Neural cell (in vitro differentiated cells): ENCODE results near the gene COBLL1. TPM values are rescaled to one million over a fixed set of nuclear protein-coding genes. Genes with fewer than 3 reads are reported as not detected.

Experiments used
- H2AFZ ChIP-seq: fragments of 200-600, 300-800 bp; sonication (generic), shearing (Covaris generic); 2 replicates; pipeline ENCODE4 v1.6.0; 2014; ENCODE audit warnings: low read depth, mild to moderate bottlenecking, antibody characterized with exemption, low read length, moderate library complexity
- H3F3A ChIP-seq: fragments of 200-600 bp; shearing (Covaris generic); 2 replicates; pipeline ENCODE4 v1.6.1; 2016; ENCODE audit warnings: mild to moderate bottlenecking, moderate library complexity, mixed read lengths, antibody characterized with exemption, low read length; ENCODE audit not compliant: insufficient read depth, poor library complexity, severe bottlenecking
- H3K27ac ChIP-seq: fragments of 200-600, 300-800 bp; sonication (generic), shearing (Covaris generic); 2 replicates; pipeline ENCODE4 v1.5.1; 2014; ENCODE audit warnings: mild to moderate bottlenecking, low read length, moderate library complexity
- H3K27me3 ChIP-seq: fragments of 300-800, 200-600 bp; sonication (generic), shearing (Covaris generic); 2 replicates; pipeline ENCODE4 v1.6.0; 2014; ENCODE audit warnings: mild to moderate bottlenecking, low read depth, low read length, moderate library complexity; ENCODE audit not compliant: insufficient read depth
- H3K36me3 ChIP-seq: fragments of 300-800, 200-600 bp; sonication (generic), shearing (Covaris generic); 2 replicates; pipeline ENCODE4 v1.5.1; 2014; ENCODE audit warnings: mild to moderate bottlenecking, antibody characterized with exemption, low read length, moderate library complexity; ENCODE audit not compliant: insufficient read depth
- H3K4me2 ChIP-seq: fragments of 300-800, 200-600 bp; sonication (generic), shearing (Covaris generic); 2 replicates; pipeline ENCODE4 v1.6.0; 2014; ENCODE audit warnings: mild to moderate bottlenecking, low read length
- H3K4me3 ChIP-seq: fragments of 300-800, 200-600 bp; sonication (generic), shearing (Covaris generic); 2 replicates; pipeline ENCODE4 v1.5.1; 2014; ENCODE audit warnings: mild to moderate bottlenecking, low read length, moderate library complexity
- H3K79me2 ChIP-seq: fragments of 200-600 bp; shearing (Covaris generic); replicated peaks from 2 replicates; pipeline ENCODE4 v1.6.0; 2014; ENCODE audit warnings: mild to moderate bottlenecking, low read length, moderate library complexity; ENCODE audit not compliant: insufficient read depth
- H3K9ac ChIP-seq: fragments of 300-800, 200-600 bp; sonication (generic), shearing (Covaris generic); 2 replicates; pipeline ENCODE4 v1.6.1; 2016; ENCODE audit warnings: mild to moderate bottlenecking, low read length, mixed read lengths
- H3K9me2 ChIP-seq: fragments of 200-600 bp; shearing (Covaris generic); 2 replicates; pipeline ENCODE4 v1.6.1; 2016; ENCODE audit warnings: mild to moderate bottlenecking, low read length, mixed read lengths; ENCODE audit not compliant: insufficient read depth
- H3K9me3 ChIP-seq: fragments of 200-600, 300-800 bp; sonication (generic), shearing (Covaris generic); 2 replicates; pipeline ENCODE4 v1.6.1; 2016; ENCODE audit warnings: mild to moderate bottlenecking, mixed run types, low read length, moderate library complexity, mixed read lengths
- H4K20me1 ChIP-seq: fragments of 200-600 bp; shearing (Covaris generic); 2 replicates; pipeline ENCODE4 v1.6.1; 2016; ENCODE audit warnings: mild to moderate bottlenecking, mixed run types; ENCODE audit not compliant: insufficient read depth
- EP300 ChIP-seq: fragments of 450-650 bp; conservative IDR thresholded peaks from 2 replicates; pipeline ENCODE4 v1.6.1; 2014; ENCODE audit warnings: antibody characterized with exemption, mild to moderate bottlenecking, moderate library complexity; ENCODE audit not compliant: poor library complexity, severe bottlenecking
- EZH2 ChIP-seq: fragments of 200-600, 300-800 bp; shearing (Covaris generic), sonication (generic); IDR thresholded peaks from 2 replicates; pipeline ENCODE4 v1.6.1; 2014; ENCODE audit warnings: antibody characterized with exemption, low read length, borderline replicate concordance, mild to moderate bottlenecking; ENCODE audit not compliant: insufficient read depth, poor library complexity, severe bottlenecking
- MXI1 ChIP-seq: fragments of 450-650 bp; conservative IDR thresholded peaks from 2 replicates; pipeline ENCODE4 v1.6.1; 2014; ENCODE audit warnings: antibody characterized with exemption, mild to moderate bottlenecking; ENCODE audit not compliant: poor library complexity, severe bottlenecking
- POLR2AphosphoS5 ChIP-seq: IDR thresholded peaks from 2 replicates; pipeline ENCODE4 v1.6.1; 2012
- RAD21 ChIP-seq: fragments of 450-650 bp; conservative IDR thresholded peaks from 2 replicates; pipeline ENCODE4 v1.6.1; 2014; ENCODE audit warnings: antibody characterized with exemption, mild to moderate bottlenecking, moderate library complexity
- SMC3 ChIP-seq: fragments of 450-650 bp; conservative IDR thresholded peaks from 2 replicates; pipeline ENCODE4 v1.6.1; 2014; ENCODE audit warnings: antibody characterized with exemption, mild to moderate bottlenecking, moderate library complexity; ENCODE audit not compliant: poor library complexity
- TAF1 ChIP-seq: IDR thresholded peaks from 2 replicates; pipeline ENCODE4 v1.6.1; 2012; ENCODE audit warnings: low read depth
- polyA plus RNA-seq: library from polyadenylated mRNA; depleted of rRNA; stranded (reverse); fragments of >200 nt; gene quantifications from 2 replicates; pipeline ENCODE4 v1.2.3, GENCODE V29; 2014
- TF ChIP-seq, protein P1 (sequence below): fragments of 450-650 bp; IDR thresholded peaks from 2 replicates; pipeline ENCODE4 v1.5.1; 2014; ENCODE audit warnings: antibody characterized with exemption, mild to moderate bottlenecking, moderate library complexity; ENCODE audit not compliant: poor library complexity, severe bottlenecking
- TF ChIP-seq, protein P2 (sequence below): IDR thresholded peaks from 2 replicates; pipeline ENCODE4 v1.6.1; 2012; ENCODE audit warnings: borderline replicate concordance

The COBLL1 gene
- polyA plus RNA-seq, 1 donor from 2014 or later: 0.11 TPM

DNA sequence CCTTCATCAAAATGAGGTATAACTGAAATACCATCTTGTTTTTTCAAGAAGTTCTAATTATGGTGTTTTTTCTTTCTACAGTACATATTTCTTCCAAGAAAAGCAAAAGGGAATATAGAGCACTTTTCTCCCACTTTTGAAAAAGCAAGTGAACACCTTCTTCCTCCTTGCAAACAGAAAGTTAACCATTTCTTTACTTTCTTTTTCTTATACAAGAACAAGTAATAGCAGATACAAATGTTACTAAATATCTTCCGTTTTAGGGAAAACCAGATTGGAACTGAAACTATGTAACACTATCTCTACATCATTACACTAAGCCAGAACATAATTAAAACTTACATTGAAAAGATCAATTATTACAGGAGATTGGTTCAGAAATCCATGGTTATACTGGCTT is 44.0 kb downstream of the COBLL1 start:
- Histone ChIP-seq H3K9me2 (no peaks in the 10 kb centered on the region), H3K79me2 (no peaks in the 10 kb centered on the region), H3K9ac (no peak overlapping the region), H3K4me3 (no peak overlapping the region), H3K27me3 (no peaks in the 10 kb centered on the region), H3F3A (no peaks in the 10 kb centered on the region), H3K9me3 (no peaks in the 10 kb centered on the region), H3K27ac (no peak overlapping the region), H2AFZ (no peak overlapping the region), H3K4me2 (no peak overlapping the region), H3K36me3 (no peaks in the 10 kb centered on the region), H4K20me1 (no peaks in the 10 kb centered on the region)
- TF ChIP-seq EZH2: no peak
- TF ChIP-seq EP300: no peak
- TF ChIP-seq SMC3: no peak
- TF ChIP-seq, protein P1, sequence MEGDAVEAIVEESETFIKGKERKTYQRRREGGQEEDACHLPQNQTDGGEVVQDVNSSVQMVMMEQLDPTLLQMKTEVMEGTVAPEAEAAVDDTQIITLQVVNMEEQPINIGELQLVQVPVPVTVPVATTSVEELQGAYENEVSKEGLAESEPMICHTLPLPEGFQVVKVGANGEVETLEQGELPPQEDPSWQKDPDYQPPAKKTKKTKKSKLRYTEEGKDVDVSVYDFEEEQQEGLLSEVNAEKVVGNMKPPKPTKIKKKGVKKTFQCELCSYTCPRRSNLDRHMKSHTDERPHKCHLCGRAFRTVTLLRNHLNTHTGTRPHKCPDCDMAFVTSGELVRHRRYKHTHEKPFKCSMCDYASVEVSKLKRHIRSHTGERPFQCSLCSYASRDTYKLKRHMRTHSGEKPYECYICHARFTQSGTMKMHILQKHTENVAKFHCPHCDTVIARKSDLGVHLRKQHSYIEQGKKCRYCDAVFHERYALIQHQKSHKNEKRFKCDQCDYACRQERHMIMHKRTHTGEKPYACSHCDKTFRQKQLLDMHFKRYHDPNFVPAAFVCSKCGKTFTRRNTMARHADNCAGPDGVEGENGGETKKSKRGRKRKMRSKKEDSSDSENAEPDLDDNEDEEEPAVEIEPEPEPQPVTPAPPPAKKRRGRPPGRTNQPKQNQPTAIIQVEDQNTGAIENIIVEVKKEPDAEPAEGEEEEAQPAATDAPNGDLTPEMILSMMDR: no peak
- TF ChIP-seq, protein P2, sequence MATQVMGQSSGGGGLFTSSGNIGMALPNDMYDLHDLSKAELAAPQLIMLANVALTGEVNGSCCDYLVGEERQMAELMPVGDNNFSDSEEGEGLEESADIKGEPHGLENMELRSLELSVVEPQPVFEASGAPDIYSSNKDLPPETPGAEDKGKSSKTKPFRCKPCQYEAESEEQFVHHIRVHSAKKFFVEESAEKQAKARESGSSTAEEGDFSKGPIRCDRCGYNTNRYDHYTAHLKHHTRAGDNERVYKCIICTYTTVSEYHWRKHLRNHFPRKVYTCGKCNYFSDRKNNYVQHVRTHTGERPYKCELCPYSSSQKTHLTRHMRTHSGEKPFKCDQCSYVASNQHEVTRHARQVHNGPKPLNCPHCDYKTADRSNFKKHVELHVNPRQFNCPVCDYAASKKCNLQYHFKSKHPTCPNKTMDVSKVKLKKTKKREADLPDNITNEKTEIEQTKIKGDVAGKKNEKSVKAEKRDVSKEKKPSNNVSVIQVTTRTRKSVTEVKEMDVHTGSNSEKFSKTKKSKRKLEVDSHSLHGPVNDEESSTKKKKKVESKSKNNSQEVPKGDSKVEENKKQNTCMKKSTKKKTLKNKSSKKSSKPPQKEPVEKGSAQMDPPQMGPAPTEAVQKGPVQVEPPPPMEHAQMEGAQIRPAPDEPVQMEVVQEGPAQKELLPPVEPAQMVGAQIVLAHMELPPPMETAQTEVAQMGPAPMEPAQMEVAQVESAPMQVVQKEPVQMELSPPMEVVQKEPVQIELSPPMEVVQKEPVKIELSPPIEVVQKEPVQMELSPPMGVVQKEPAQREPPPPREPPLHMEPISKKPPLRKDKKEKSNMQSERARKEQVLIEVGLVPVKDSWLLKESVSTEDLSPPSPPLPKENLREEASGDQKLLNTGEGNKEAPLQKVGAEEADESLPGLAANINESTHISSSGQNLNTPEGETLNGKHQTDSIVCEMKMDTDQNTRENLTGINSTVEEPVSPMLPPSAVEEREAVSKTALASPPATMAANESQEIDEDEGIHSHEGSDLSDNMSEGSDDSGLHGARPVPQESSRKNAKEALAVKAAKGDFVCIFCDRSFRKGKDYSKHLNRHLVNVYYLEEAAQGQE: no peak
- TF ChIP-seq MXI1: no peak
- no peak for TF ChIP-seq RAD21
- no peak for TF ChIP-seq POLR2AphosphoS5
- TF ChIP-seq TAF1: no peak

DNA sequence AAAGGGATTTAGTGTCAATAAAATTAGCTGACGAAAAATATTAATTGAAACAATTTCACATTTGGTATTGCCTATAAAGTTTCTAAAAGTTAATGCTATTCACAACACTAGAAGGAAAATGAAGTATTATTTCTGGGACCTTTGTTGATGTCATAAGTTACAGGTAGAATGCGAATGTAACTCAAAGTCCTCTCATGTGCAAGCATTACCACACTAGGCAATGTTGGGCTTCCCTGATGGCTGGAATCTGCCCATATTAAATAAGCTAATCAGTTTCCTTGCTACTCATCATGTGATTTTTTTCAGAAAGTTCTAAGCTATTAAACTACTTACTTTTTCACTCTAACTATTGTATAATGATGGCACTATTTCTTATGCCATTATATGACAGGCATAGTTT is 44.6 kb downstream of the COBLL1 start:
- no peaks in the 10 kb centered on the region for H3K9me2 ChIP-seq
- no peaks in the 10 kb centered on the region for H3K27me3 ChIP-seq
- no peak overlapping the region for H3K4me2 ChIP-seq
- no peak overlapping the region for H3K9ac ChIP-seq
- no peaks in the 10 kb centered on the region for H3K9me3 ChIP-seq
- H3K36me3 ChIP-seq: no peaks in the 10 kb centered on the region
- H3K27ac ChIP-seq: no peak overlapping the region
- TF ChIP-seq SMC3 (no peak), EP300 (no peak), MXI1 (no peak), POLR2AphosphoS5 (no peak), RAD21 (no peak), TAF1 (no peak), EZH2 (no peak)
- TF ChIP-seq, protein P2: no peak
- TF ChIP-seq, protein P1: no peak
- no peaks in the 10 kb centered on the region for H3F3A ChIP-seq
- H2AFZ ChIP-seq: no peak overlapping the region
- H3K79me2 ChIP-seq: no peaks in the 10 kb centered on the region
- no peak overlapping the region for H3K4me3 ChIP-seq
- H4K20me1 ChIP-seq: no peaks in the 10 kb centered on the region
